B cell (primary cell): ENCODE data around the gene TSNAX. TPM values are rescaled to one million over a fixed set of nuclear protein-coding genes. Genes with fewer than 3 reads are reported as not detected.

Experiments
- ATAC-seq: fragments of 200-7000 bp; cut with Tn5 transposase; one replicate; pipeline ENCODE4 v1.10.0; 2021; ENCODE audit warnings: low read depth, mild to moderate bottlenecking, moderate number of reproducible peaks, moderate library complexity
- CTCF ChIA-PET: fragments of 350-600 bp; sonication (Branson Sonifier 250); formaldehyde crosslinking; loops from one replicate; lab custom pipeline; 2021; ENCODE audit warnings: antibody characterized with exemption, inconsistent platforms; lab: Charles Lee
- POLR2A ChIA-PET: fragments of 350-600 bp; sonication (Branson Sonifier 250); formaldehyde crosslinking; loops from one replicate; lab custom pipeline; 2021; ENCODE audit warnings: antibody characterized with exemption; lab: Charles Lee
- DNase-seq: peaks from one replicate; pipeline ENCODE4 v3.0.0; 2013
- H2AFZ ChIP-seq: 2 replicates; pipeline ENCODE4 v1.6.1; 2012; ENCODE audit warnings: mild to moderate bottlenecking, low read depth, low read length; ENCODE audit not compliant: insufficient read depth, poor library complexity, severe bottlenecking
- H3K27ac ChIP-seq, 2 donors: 1 replicate in 1 of 2; 2 replicates in 1 of 2; pipeline ENCODE4 v1.5.1; 2012 to 2013; ENCODE audit warnings: low read length in 2 of 2, mild to moderate bottlenecking in 2 of 2, moderate library complexity in 1 of 2
- H3K27me3 ChIP-seq, 4 experiments: fragments of 200-600 bp in 1 of 4; sonication (generic) in 1 of 4; replicated peaks in 1 of 4; 1 replicate in 2 of 4; 2 replicates in 2 of 4; pipeline versions ENCODE4 v1.6.1 to v1.7.0; 2013 to 2016; ENCODE audit warnings: low read length in 3 of 4, mild to moderate bottlenecking in 2 of 4, mixed read lengths in 1 of 4, moderate library complexity in 1 of 4; ENCODE audit not compliant: insufficient read depth in 4 of 4, control insufficient read depth in 3 of 4; ENCODE audit errors: control extremely low read depth in 1 of 4
- H3K36me3 ChIP-seq, 2 experiments: replicated peaks in 1 of 2; 1 replicate in 1 of 2; 2 replicates in 1 of 2; pipeline versions ENCODE4 v1.6.1 to v1.7.1; 2013; ENCODE audit warnings: low read length in 1 of 2; ENCODE audit not compliant: insufficient read depth in 2 of 2, control insufficient read depth in 1 of 2; ENCODE audit errors: control extremely low read depth in 1 of 2, extremely low read depth in 1 of 2
- H3K4me1 ChIP-seq, 2 donors: fragments of 200-600 bp in 1 of 2; sonication (generic) in 1 of 2; 1 replicate in 1 of 2; 2 replicates in 1 of 2; pipeline versions ENCODE4 v1.5.1 to v1.6.1; 2013 to 2017; ENCODE audit warnings: low read length in 2 of 2; ENCODE audit not compliant: control insufficient read depth in 2 of 2, insufficient read depth in 2 of 2
- H3K4me2 ChIP-seq: replicated peaks from 2 replicates; pipeline ENCODE3; 2012; ENCODE audit warnings: mild to moderate bottlenecking, low read depth, low read length; ENCODE audit not compliant: poor library complexity, severe bottlenecking
- H3K4me3 ChIP-seq, 5 experiments: fragments of 200-600 bp in 1 of 5; sonication (generic) in 1 of 5; 1 replicate in 3 of 5; 2 replicates in 2 of 5; pipeline versions ENCODE4 v1.5.1 to v1.7.0; 2011 to 2016; ENCODE audit warnings: low read length in 4 of 5, mild to moderate bottlenecking in 4 of 5, low read depth in 2 of 5, control low read depth in 1 of 5, moderate library complexity in 1 of 5; ENCODE audit not compliant: insufficient read depth in 1 of 5; ENCODE audit errors: control extremely low read depth in 1 of 5, extremely low read depth in 1 of 5
- H3K79me2 ChIP-seq: fragments of 200-600 bp; sonication (generic); one replicate; pipeline ENCODE4 v1.6.0; 2016; ENCODE audit warnings: low read length; ENCODE audit not compliant: control insufficient read depth, insufficient read depth
- H3K9ac ChIP-seq: fragments of 200-600 bp; sonication (generic); 2 replicates; pipeline ENCODE4 v1.6.1; 2017; ENCODE audit warnings: mild to moderate bottlenecking, low read length, moderate library complexity
- H3K9me3 ChIP-seq, 3 donors: one replicate each; pipeline versions ENCODE4 v1.6.1 to v1.7.1; 2013; ENCODE audit warnings: low read length in 2 of 3; ENCODE audit not compliant: control insufficient read depth in 2 of 3, insufficient read depth in 1 of 3; ENCODE audit errors: control extremely low read depth in 1 of 3
- H4K20me1 ChIP-seq: 2 replicates; pipeline ENCODE4 v1.6.0; 2012; ENCODE audit warnings: mild to moderate bottlenecking, low read length; ENCODE audit not compliant: insufficient read depth, control insufficient read depth, poor library complexity, severe bottlenecking
- H3K27ac Mint-ChIP-seq: one replicate; pipeline ENCODE4 v1.8.0; 2021; ENCODE audit warnings: mixed read lengths
- H3K27me3 Mint-ChIP-seq: one replicate; pipeline ENCODE4 v1.8.0; 2021; ENCODE audit warnings: mixed read lengths
- H3K4me1 Mint-ChIP-seq: one replicate; pipeline ENCODE4 v1.8.0; 2021; ENCODE audit warnings: mixed read lengths
- H3K4me3 Mint-ChIP-seq: one replicate; pipeline ENCODE4 v1.8.0; 2021; ENCODE audit warnings: mixed read lengths
- H3K9me3 Mint-ChIP-seq: one replicate; pipeline ENCODE4 v1.8.0; 2022; ENCODE audit warnings: mixed read lengths; ENCODE audit not compliant: insufficient read depth
- EZH2 ChIP-seq: IDR thresholded peaks from 2 replicates; pipeline ENCODE4 v1.6.1; 2012; ENCODE audit warnings: borderline replicate concordance, low read depth, mild to moderate bottlenecking, moderate library complexity, low read length; ENCODE audit not compliant: insufficient read depth, poor library complexity, severe bottlenecking
- WGBS: methylation state at CpG from one replicate; pipeline ENCODE4 v1.1.5; 2013; ENCODE audit warnings: missing lambda C conversion rate; ENCODE audit not compliant: insufficient coverage; 5-methylcytosine and 5-hydroxymethylcytosine counted together
- intact Hi-C: fragments of 100-400 bp; cut with micrococcal nuclease; formaldehyde crosslinking; loops from one replicate; pipeline ENCODE4 v1.10.0; 2022
- polyA plus RNA-seq: library from polyadenylated mRNA; depleted of rRNA; stranded (reverse); fragments of >200 nt; gene quantifications from 2 replicates; pipeline ENCODE4 v1.2.3, GENCODE V29; 2012
- total RNA-seq, 2 donors: library from RNA; stranded (reverse); fragments of 120-200 nt in 1 of 2; gene quantifications; 1 replicate in 1 of 2; 2 replicates in 1 of 2; pipeline versions ENCODE4 v1.2.3 to v1.2.4, GENCODE V29; 2013 to 2022
- TF ChIP-seq, protein P1 (sequence below): fragments of 200-600 bp; IDR thresholded peaks from one replicate; pipeline ENCODE4 v1.8.0; 2022; ENCODE audit warnings: antibody characterized with exemption, mild to moderate bottlenecking

The TSNAX gene
- total and polyA plus RNA-seq, 2 donors (not counting 1 experiment from before 2014, with no cell fraction given), result 9.0 to 41.4 TPM

GRCh38 chr1:231611851-231612250 is 83.4 kb downstream of the TSNAX start:
- WGBS, result 81% methylated on average over 3 of the region's 5 CpGs
- ChIA-PET POLR2A (interaction anchor here (1.6 kb wide), 1 partner anchor 274 kb away, joined by 4 read pairs; the partner anchor contains the start of genes EXOC8 and SPRTN), CTCF (interaction anchor here (0.9 kb wide), 1 partner anchor 11 kb away, joined by 4 read pairs; no protein-coding TSS in a partner anchor)
- ATAC-seq (no peak), DNase-seq (peak; percentile 19)
- Mint-ChIP-seq H3K4me1 (peaks cover 66% of the 10 kb centered on the region), H3K9me3 (no peaks in the 10 kb centered on the region), H3K27me3 (peaks cover 12% of the 10 kb centered on the region), H3K4me3 (peak overlapping the region; percentile 56), H3K27ac (peak overlapping the region; percentile 26)
- Histone ChIP-seq H2AFZ (no peak overlapping the region), H3K9ac (peak overlapping the region; percentile 48), H3K27me3 (peaks cover 0 to 3% (median 0%) of the 10 kb centered on the region in 4 experiments), H3K4me1 (peaks cover 56 to 61% of the 10 kb centered on the region in 2 donors), H3K36me3 (no peaks in the 10 kb centered on the region), H3K4me3 (peak overlapping the region in 2 of 5 experiments; percentile 58 to 59), H3K4me2 (peak overlapping the region; percentile 71), H3K79me2 (no peaks in the 10 kb centered on the region), H4K20me1 (no peaks in the 10 kb centered on the region), H3K9me3 (peaks cover 0 to 17% (median 11%) of the 10 kb centered on the region in 3 donors), H3K27ac (no peak overlapping the region)
- TF ChIP-seq EZH2, result no peak
- TF ChIP-seq, protein P1, sequence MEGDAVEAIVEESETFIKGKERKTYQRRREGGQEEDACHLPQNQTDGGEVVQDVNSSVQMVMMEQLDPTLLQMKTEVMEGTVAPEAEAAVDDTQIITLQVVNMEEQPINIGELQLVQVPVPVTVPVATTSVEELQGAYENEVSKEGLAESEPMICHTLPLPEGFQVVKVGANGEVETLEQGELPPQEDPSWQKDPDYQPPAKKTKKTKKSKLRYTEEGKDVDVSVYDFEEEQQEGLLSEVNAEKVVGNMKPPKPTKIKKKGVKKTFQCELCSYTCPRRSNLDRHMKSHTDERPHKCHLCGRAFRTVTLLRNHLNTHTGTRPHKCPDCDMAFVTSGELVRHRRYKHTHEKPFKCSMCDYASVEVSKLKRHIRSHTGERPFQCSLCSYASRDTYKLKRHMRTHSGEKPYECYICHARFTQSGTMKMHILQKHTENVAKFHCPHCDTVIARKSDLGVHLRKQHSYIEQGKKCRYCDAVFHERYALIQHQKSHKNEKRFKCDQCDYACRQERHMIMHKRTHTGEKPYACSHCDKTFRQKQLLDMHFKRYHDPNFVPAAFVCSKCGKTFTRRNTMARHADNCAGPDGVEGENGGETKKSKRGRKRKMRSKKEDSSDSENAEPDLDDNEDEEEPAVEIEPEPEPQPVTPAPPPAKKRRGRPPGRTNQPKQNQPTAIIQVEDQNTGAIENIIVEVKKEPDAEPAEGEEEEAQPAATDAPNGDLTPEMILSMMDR, result no peak
- intact Hi-C loops, result loop anchor here (1.0 to 2.0 kb wide), 2 partner anchors 15 to 84 kb away; partner anchors contain the start of genes DISC1 and TSNAX

GRCh38 chr1:231612393-231613089 is 84.1 kb downstream of the TSNAX start:
- Histone ChIP-seq H3K36me3 (no peaks in the 10 kb centered on the region), H3K4me2 (peak overlapping the region; percentile 71), H3K9me3 (peaks cover 0 to 17% (median 11%) of the 10 kb centered on the region in 3 donors), H3K79me2 (no peaks in the 10 kb centered on the region), H3K4me1 (peaks cover 58 to 61% of the 10 kb centered on the region in 2 donors), H3K9ac (peak overlapping the region; percentile 48), H2AFZ (no peak overlapping the region), H3K27me3 (peaks cover 0 to 3% (median 0%) of the 10 kb centered on the region in 4 experiments), H3K4me3 (peak overlapping the region in 4 of 5 experiments; percentile 26 to 59 (median 50)), H4K20me1 (no peaks in the 10 kb centered on the region), H3K27ac (peak overlapping the region; percentile 8 to 47)
- DNase-seq (peak; percentile 84), ATAC-seq (peak; percentile 95)
- ChIA-PET POLR2A (interaction anchor here (0.5 to 1.6 kb wide), 3 partner anchors 14 to 566 kb away, joined by 4 to 5 read pairs (median 4); partner anchors contain the start of genes DISC1, EXOC8 and SPRTN), CTCF (interaction anchor here (1.6 kb wide), 1 partner anchor 9 kb away, joined by 7 read pairs; no protein-coding TSS in a partner anchor)
- TF ChIP-seq, protein P1, result no peak
- no peak for TF ChIP-seq EZH2
- peak overlapping the region; percentile 74 for H3K27ac Mint-ChIP-seq
- 0% methylated on average over 4 of the region's 10 CpGs for WGBS
- H3K4me3 Mint-ChIP-seq, result peak overlapping the region; percentile 56
- peaks cover 63% of the 10 kb centered on the region for H3K4me1 Mint-ChIP-seq
- H3K27me3 Mint-ChIP-seq, result peaks cover 8% of the 10 kb centered on the region
- intact Hi-C loops, result loop anchor here (1.0 to 2.0 kb wide), 2 partner anchors 14 to 84 kb away; partner anchors contain the start of genes DISC1 and TSNAX
- H3K9me3 Mint-ChIP-seq, result no peaks in the 10 kb centered on the region
